Fibroblast of pulmonary artery (primary cell): ENCODE results near the gene MBOAT2.

ENCODE experiments used
- DNase-seq: peaks from one replicate; pipeline ENCODE4 v3.0.0-alpha.2; 2010; ENCODE audit warnings: low read depth
- H3K4me3 ChIP-seq: replicated peaks from 2 replicates; pipeline ENCODE4 v1.5.1; 2011; ENCODE audit warnings: low read depth, mild to moderate bottlenecking, control low read depth, low read length, moderate library complexity
- TF ChIP-seq, protein P1 (sequence below): IDR thresholded peaks from 2 replicates; pipeline ENCODE4 v1.5.1; 2011; ENCODE audit warnings: mild to moderate bottlenecking, control low read depth, low read length, inconsistent platforms; ENCODE audit errors: missing control alignments

The MBOAT2 gene

DNA sequence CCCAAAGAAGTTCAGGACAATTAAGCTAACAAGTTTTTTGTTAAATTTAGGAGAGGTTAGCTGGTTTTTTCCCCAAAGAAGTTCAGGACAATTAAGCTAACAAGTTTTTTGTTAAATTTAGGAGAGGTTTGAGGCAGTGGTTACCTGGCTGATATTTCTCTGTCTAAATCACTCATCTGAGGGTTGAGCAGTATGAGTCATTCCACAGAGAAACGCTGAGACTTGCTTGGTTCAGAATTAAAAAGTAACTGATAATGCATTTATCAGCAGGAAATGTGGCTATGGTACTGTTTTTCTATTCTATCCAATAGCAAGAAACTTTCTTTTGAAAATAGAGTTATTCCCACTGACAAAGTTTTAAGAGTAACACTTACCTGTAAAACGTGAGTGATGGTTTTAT lies 143.2 kb downstream of the MBOAT2 start:
- H3K4me3 ChIP-seq = no peak overlapping the region
- TF ChIP-seq, protein P1, sequence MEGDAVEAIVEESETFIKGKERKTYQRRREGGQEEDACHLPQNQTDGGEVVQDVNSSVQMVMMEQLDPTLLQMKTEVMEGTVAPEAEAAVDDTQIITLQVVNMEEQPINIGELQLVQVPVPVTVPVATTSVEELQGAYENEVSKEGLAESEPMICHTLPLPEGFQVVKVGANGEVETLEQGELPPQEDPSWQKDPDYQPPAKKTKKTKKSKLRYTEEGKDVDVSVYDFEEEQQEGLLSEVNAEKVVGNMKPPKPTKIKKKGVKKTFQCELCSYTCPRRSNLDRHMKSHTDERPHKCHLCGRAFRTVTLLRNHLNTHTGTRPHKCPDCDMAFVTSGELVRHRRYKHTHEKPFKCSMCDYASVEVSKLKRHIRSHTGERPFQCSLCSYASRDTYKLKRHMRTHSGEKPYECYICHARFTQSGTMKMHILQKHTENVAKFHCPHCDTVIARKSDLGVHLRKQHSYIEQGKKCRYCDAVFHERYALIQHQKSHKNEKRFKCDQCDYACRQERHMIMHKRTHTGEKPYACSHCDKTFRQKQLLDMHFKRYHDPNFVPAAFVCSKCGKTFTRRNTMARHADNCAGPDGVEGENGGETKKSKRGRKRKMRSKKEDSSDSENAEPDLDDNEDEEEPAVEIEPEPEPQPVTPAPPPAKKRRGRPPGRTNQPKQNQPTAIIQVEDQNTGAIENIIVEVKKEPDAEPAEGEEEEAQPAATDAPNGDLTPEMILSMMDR = no peak
- DNase-seq = peak; percentile 12

DNA sequence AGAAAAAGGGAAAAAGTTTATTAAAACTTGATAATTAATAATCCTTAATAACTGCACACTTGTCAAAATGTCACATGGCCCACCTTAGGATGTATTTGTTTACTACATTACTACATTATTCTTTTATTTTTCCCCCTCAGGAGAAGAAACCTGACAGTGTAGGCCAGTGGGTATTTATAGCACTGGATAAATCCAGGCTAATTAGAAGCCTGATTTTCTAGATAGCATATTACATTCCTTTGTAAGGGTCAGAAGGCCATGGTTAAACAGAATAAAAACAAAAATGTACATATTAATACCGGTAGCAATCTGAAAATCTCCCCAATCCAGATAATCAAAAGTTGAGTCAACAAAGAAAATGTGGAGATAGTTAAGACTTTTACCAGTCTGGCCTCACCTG lies 144.6 kb downstream of the MBOAT2 start:
- TF ChIP-seq, protein P1 = no peak
- DNase-seq = no peak
- H3K4me3 ChIP-seq = no peak overlapping the region

DNA sequence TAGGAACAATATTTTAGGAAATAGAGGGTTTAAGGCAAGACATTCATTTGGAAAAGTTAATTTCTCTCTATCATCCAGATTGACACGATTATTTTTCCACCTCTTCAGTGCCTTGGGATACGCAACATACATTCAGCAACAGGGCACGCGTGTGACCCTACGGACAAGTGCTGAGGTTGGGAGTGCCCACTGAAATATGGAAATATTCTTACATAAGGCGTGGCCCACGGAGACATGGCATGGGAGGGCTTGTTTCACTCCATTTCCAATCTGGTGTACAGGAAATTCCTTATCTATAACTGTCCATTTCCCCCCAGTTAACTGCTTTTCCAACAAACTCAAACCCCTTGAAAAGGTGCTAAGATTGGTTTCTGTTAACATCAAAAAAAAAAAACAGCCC lies 145.2 kb downstream of the MBOAT2 start:
- TF ChIP-seq, protein P1 = no peak
- no peak for DNase-seq
- H3K4me3 ChIP-seq = no peak overlapping the region

DNA sequence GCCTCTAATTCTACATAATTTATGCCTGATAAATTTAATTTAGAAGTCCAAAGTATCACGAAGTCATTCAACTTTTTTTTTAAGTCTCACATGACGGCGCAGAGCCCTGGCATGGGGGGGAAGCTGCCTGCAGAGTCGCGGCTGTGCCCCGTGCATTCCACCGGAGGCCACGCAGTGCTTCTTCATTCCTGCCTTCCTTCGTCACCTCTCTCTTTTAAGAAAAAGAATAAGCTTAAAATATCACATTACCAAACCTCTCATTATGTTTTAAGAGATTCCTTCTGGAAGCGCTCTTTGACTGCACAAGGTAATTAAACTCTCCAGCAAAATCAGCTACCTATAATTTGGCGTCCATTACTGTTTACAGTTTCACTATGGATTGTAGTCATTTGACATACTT lies 145.8 kb downstream of the MBOAT2 start:
- no peak for DNase-seq
- no peak overlapping the region for H3K4me3 ChIP-seq
- TF ChIP-seq, protein P1 = no peak

DNA sequence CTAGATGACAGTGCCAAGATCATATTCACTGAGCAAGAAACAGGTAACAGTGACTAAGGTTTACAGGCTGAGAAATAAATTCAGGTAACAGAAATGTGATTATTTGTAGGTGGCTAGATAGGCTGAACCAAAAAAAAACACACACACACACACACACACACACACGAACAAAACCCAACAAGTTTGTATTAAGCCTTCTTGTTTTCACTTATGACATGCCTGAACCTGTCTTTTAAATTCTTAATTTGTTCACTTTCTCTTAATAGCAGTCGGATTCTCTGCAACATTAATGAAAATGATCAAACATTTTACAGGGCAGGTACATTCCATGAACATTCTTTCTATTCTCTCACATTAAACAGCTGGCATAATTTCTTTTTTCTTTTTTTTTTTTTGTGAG lies 147.3 kb downstream of the MBOAT2 start:
- TF ChIP-seq, protein P1 = no peak
- DNase-seq = no peak
- H3K4me3 ChIP-seq = no peak overlapping the region

DNA sequence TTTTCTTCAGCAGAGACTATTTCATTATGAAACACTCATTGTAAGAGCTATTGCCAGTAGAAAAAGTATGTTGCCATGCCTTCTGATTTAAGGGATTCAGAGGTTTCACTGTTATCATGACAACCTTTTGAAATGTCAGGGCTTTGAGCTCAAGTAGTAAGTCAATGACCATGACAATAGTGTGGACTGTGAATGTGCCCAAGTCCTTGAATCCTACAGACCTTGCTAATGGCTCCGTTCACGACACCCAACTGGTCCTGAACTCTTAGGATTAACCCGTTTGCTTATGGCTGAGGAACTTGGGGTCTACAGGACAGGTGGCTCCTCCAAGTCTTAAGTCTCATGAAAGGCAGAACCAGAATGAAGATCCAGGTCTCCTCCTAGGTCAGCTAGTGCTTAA lies 148.5 kb downstream of the MBOAT2 start:
- TF ChIP-seq, protein P1 = no peak
- DNase-seq = no peak
- no peak overlapping the region for H3K4me3 ChIP-seq

DNA sequence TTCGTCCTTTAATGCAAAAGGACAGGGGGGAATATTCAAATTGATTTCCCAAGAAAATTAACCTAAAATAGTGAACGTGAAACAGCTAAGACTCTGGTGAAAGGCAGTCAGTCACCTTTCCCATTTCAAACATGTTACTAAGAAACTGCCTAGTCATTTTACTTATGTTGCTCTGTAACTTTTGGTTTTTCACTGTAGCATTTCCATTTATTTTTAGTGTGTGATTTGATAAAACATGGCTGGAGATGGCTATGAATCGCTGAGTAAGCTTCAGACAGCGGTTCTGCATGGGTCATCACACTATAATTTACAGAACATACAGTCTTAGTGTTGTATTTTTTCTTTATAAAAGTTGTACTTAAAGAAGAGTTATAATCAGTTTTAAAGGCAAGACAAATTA lies 150.1 kb downstream of the MBOAT2 start:
- no peak for DNase-seq
- no peak overlapping the region for H3K4me3 ChIP-seq
- TF ChIP-seq, protein P1 = no peak
